ENCODE results near the gene APPL1.

GRCh38 chr3:57314204-57314603 lies 86.7 kb downstream of the APPL1 start:
- TF ChIP-seq EZH2 (IDR thresholded peaks at IDR 0.05; ENCODE audit: borderline replicate concordance, low read length) = no peak
- TF ChIP-seq, protein P1, sequence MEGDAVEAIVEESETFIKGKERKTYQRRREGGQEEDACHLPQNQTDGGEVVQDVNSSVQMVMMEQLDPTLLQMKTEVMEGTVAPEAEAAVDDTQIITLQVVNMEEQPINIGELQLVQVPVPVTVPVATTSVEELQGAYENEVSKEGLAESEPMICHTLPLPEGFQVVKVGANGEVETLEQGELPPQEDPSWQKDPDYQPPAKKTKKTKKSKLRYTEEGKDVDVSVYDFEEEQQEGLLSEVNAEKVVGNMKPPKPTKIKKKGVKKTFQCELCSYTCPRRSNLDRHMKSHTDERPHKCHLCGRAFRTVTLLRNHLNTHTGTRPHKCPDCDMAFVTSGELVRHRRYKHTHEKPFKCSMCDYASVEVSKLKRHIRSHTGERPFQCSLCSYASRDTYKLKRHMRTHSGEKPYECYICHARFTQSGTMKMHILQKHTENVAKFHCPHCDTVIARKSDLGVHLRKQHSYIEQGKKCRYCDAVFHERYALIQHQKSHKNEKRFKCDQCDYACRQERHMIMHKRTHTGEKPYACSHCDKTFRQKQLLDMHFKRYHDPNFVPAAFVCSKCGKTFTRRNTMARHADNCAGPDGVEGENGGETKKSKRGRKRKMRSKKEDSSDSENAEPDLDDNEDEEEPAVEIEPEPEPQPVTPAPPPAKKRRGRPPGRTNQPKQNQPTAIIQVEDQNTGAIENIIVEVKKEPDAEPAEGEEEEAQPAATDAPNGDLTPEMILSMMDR (conservative IDR thresholded peaks at IDR 0.05 in 1 of 2, IDR thresholded peaks at IDR 0.05 in 1 of 2; ENCODE audit: extremely low read depth in 1 of 2, insufficient read depth in 1 of 2, low read depth in 1 of 2, low read length in 2 of 2) = no peak

All from mammary epithelial cell (primary cell).